ENCODE data around the gene GP9.
"Not testable (repeated sequence)": the region's sequence is repeated elsewhere in the genome, so short reads cannot be mapped to it uniquely, and the experiment has no call there.

Gene GP9

DNA sequence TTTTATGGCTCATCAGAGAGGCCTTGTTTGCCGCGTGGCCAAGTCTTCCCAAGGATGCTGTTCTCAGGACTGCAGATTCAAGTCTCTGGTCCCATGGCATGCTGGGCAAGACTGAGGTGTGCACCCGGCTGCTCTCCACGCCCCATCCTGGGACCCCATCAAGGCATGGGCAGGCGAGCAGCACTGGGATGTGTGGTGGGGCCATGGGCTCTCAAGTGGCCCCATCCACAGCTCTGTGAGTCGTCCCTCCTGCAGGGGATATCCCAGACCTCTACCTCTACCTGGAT is 13.1 kb upstream of the GP9 start:
- no peak overlapping the region for H3K4me3 ChIP-seq (ENCODE audit: low read depth, low read length)

DNA sequence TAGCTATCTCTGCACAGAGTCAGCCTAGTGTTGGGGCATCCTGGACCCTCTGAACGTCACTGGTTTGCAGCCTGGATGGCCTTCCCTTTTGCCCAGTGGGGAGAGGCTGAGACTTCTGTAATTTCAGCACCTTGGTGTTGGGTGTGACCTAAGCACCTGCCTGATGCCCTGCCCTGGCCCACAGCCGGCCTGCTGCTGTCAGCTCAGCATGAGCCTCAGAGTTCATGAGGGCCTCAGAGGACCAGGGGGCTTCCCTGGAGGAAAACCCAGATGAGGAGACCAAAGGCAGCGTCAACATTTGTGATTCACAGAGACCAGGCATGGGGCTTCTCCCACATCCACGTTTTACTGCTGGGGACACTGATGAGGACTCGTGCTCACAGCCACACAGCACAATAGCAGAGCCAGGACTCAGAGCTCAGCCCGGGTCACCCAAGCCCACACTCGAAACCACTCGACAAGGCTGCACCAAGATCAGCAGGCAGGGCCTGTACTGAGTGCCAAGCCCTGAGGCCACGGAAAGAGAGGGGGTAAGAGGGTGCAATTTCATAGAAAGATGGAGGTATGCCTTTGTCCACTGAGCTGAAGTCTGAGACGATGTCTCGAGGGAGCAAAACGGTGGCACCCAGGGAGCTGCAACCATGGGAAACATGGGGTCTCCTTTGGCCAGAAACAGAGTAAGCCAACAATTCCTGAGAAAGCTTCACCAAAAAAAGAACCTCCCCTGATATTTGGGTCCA is 9.9 kb upstream of the GP9 start:
- no peak overlapping the region for H3K4me3 ChIP-seq (ENCODE audit: low read depth, low read length)

DNA sequence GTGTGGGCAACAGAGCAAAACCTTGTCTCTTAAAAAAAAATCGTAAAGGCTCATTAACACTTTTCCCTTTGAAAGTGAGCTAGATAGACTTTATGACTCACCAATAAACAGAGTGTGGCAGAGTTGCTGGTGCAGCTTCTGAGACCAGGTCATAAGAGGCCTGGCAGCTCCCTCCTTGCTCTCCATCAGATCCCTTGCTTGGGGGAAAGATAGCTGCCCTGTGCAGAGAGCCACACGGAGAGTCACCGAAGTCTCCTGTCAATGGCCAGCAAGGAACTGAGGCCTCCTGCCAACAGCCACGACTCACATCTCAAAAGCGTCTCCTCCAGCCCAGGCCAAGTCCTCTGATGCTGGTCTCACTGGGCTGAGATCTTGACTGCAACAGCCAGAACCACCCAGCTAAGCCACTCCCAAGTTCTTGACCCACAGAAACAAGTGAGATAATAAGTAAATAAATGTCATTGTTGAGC is 8.7 kb upstream of the GP9 start:
- H3K4me3 ChIP-seq (ENCODE audit: low read depth, low read length), result no peak overlapping the region

DNA sequence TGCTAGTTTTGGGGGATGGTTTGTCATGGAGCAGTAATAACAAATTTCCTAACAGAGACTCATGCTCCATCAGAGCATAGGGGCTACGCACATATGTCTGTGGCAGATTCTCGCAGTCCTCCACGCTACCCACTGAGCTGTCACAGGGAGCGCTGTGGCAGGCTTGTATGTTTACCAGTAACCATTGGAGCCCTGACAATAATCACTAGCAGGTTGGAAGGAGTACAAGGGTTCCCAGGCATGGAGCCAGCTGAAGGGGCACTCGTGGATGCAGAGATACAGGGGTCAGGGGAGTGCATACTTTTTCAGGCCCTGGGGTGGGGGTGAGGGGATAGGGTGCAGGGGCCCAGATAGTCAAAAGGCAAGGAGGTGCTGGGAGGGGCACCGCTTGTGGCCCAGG is 7.9 kb upstream of the GP9 start:
- H3K4me3 ChIP-seq (ENCODE audit: low read depth, low read length), result no peak overlapping the region

DNA sequence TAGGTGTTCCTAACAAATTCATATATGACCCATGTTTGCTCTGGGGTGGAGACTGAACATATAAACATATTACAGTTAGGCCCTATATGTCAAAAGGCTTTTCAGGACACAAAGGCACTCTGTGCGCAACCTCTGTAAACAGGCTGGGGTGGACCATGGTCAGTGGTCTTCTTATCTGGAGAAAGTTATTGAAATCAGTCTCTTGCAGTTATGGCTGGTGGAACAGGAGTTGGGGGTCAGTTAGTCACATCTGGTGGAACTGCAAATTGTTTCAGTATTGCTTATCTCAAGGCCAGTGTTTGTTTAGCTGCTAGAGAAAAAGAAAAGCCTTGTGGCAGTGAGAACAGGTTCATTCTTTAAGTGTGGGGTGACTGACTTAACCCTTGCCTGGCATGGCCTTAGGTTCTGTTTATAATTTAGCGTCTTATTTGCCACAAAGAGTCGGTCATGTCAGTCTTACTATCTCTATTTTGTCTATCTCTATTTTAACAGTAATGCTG is 5.9 kb upstream of the GP9 start:
- no peak overlapping the region for H3K4me3 ChIP-seq (ENCODE audit: low read depth, low read length)

DNA sequence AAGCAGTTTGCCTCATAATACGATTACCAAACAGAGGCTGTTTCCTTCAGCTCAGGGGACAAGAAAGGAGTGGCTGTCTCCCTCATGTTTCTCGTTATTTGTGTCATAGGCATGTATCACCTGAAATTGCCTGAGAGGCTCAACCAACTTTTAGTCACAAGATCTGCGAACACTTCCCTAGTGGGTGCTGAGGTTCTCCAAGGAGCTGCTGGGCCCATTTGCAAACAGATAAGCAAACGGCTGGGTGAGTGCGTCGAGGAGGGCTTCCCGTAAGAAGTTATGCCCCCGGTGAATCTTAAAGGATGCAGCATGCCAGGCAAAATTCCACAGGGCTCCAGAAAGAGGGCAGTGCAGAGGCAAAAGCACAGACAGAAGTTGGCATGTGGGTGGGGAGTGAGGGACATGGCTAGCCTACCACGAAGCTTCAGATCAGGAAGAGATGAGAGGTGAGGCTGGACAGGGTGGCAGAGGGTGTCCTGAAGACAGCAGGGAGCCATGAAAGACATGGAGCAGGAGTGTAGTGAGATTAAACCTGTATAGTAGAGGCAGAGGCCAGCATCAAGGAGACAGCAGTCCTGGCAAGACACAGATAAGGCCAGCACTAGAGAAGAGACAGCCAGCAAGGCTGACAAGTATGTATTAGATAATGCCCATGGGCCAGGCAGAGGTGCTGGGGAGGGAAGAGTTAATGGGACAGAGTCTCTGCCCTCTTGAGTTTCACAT is 4.0 kb upstream of the GP9 start:
- H3K4me3 ChIP-seq (ENCODE audit: low read depth, low read length), result no peak overlapping the region

DNA sequence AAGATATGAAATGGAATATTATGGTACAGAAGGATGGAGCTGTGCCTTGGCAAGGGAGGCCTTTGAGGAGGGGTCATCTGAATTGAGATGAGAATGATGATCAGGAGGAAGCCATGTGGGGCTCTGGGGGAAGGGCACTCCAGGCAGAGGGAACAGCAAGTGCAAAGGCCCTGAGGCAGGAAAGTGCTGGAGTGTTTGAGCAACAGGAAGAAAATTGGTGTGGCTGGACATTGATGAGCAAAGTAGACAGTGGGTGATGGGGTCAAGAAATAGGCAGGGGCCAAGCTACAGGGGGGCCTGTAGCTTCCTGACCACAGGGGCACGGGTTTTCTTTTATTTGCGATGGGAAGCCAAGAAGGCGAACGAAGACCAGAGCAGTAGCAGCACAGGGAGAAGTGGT is 3.3 kb upstream of the GP9 start:
- H3K4me3 ChIP-seq (ENCODE audit: low read depth, low read length), result no peak overlapping the region

DNA sequence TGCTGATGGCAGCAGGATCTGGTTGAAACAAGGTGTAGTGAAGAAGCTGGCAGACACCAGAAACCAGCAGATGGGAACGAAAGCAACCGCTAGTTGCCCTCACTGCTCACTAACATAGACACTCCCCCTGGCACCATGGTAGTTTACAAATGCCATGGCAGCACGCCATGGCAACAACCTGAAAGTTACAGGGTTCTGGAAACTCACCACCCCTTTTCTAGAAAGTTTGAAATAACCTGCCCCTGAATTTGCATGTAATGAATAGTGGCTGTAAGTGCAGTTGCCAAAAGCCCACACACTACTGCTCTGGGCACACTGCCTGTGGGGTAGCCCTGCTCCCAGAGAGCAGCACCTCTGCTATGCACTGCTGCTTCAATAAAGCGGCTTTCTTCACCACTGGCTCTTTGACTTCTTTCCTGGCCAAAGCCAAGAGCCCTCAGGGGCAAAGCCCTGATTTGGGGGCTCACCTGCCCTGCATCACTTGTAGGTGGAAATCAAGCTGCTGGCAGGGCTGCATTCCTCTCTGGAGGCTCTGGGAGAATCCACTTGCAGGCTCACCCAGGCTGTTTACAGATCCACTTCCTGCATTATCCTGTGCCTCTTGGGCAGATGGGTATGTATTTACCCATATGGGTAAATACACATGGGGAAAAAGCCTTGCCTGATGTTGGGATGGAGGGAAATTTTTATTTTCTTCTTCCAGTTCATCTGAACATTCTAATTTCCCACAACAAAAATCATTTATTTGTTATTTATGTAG is 2.0 kb upstream of the GP9 start:
- H3K4me3 ChIP-seq (ENCODE audit: low read depth, low read length), result no peak overlapping the region

DNA sequence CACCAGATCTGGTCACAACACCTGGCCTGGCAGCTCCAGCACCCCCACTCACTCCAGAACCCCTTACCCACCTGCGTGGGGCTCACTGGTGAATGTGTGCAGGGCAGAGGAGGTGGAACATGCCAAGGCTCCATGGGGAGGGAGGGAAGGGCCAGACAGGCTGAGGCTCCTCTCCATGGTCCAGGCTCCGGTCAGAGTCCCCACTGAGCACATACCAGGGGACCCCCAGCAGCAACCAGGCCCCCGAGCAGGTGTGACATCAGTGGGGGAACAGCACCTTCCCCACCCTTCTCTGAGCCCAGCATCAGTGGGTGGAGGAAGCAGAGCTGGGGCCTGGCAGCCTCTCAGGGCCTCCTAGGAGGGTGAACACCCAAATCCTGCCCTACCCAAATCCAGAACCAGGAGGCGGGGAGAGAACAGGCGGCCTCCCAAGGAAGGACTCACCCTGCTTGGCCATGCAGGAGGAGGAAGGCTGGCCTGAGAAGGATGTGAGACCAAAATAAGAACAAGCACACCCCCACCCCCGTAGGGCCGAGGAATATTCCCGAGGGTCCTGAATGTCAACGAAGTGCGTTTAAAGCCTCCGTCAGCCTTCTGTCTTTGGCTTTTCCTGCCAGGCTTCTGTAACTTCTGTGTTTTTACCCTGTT is 1.1 kb upstream of the GP9 start:
- no peak overlapping the region for H3K4me3 ChIP-seq (ENCODE audit: low read depth, low read length)

DNA sequence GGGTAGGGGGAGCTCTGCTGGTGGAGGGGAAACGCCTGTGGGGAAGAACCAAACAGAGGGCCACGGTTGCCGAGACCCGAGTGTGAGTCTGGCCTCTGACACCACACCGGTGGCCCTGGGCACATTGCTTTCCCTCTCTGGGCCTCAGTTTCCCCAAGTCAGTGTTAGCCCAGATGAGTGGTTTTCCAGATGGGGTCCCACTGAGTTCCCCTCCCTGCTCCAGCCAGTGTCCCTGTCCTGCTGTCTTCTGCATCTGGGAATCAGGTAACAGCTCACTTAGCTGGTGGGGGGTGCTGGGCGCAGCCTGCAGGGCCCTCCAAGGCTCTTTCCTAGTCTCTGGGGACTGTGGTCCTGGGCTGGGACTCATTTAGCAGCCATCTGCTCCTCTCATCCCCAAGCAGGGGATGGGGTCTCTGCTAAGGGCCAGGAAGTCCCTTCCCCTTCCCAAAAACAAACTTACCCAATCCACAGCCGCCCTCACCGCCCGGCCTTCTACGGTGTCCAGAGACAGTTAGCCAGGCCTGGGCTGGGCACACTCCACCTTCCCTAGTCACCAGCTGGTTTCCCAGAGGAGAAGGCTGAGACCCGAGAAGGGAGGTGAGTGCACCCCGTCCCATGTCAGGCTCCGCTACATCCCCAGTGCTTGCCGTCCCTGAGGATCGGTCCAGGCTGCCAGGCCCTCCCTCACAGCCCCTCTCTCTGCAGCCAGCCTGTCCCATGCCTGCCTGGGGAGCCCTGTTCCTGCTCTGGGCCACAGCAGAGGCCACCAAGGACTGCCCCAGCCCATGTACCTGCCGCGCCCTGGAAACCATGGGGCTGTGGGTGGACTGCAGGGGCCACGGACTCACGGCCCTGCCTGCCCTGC is 676 bp downstream of the GP9 start:
- no peak overlapping the region for H3K4me3 ChIP-seq (ENCODE audit: low read depth, low read length)

DNA sequence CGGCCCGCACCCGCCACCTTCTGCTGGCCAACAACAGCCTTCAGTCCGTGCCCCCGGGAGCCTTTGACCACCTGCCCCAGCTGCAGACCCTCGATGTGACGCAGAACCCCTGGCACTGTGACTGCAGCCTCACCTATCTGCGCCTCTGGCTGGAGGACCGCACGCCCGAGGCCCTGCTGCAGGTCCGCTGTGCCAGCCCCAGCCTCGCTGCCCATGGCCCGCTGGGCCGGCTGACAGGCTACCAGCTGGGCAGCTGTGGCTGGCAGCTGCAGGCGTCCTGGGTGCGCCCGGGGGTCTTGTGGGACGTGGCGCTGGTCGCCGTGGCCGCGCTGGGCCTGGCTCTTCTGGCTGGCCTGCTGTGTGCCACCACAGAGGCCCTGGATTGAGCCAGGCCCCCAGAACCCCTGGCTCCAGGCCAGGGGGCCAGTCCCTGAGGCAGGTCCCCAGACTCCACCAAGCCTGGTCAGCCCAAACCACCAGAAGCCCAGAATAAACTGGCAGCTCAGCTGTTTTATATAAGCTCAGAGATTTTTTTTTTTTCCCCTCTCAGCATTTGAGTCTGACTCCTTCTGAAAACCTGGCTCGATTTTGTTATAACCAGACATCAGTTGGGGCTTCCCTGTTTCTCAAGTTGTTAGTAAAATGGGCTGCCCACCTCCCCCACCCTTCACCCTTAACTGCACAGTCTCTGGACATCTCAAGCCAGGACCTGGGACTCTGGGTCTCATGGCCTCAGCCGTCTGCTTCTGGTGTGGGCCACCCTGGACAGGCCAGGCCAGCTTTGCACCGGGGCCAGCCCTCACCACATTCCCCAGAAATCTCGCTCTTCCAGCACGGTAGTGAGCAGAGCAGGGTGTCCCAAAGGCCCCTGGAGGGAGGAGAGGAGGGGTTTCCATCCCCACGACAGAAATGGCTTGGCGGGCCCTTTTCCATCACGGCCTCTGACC is 1.6 kb downstream of the GP9 start:
- no peak overlapping the region for H3K4me3 ChIP-seq (ENCODE audit: low read depth, low read length)

DNA sequence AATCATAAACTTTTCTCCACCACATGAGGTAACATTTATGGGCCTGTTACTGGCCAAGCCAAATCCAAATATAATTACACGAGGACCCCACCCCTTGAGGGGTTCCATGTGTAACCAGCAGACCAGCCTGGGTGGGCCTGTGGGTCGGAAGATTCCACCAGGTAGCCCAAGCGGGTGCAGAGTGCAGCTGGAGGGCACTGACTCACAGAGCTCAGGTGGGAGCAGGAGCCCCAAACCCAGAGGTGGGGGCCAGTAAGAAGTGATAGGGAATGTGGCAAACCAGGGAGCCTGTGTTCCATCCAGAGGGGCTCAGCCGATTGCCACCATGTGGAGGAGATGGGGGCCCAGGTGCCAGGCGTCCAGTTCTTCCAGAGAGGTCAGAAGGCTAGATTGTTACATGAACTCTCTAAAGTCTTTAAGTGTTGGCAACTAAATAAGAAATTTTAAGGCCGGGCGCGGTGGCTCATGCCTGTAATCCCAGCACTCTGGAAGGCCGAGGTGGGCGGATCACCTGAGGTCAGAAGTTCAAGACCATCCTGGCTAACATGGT is 2.6 kb downstream of the GP9 start:
- no peak overlapping the region for H3K4me3 ChIP-seq (ENCODE audit: low read depth, low read length)

DNA sequence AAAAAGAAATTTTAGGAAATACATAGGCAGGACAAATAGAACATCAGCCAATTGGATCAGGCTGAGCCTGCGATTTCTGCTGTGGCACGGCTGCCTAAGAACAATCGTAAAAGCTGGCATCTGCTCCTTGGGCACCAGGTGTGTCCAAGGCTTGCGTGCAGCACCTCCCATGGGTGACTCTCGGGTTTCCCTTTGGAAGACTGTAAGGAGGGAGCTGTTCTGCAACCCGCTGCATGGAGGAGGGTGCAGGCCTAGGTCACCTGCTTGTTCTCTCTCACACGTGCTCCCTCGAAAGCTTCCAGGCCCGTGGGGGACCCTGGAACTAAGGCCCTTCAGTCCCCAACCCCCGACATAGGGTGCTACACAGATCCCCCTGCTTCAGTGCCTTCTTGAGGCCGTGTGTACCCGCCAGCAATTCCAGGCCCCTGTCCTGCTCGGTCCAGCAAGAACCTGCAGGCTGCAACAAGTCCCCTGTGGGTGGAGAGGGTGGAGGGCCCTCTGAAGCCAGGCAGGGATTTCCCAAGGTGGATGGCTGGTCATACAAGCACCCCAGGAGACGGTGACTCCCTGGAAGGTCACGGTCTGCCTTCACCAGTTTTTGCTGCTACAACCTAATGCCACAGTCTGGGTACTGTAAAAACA is 3.4 kb downstream of the GP9 start:
- H3K4me3 ChIP-seq (ENCODE audit: low read depth, low read length), result no peak overlapping the region

DNA sequence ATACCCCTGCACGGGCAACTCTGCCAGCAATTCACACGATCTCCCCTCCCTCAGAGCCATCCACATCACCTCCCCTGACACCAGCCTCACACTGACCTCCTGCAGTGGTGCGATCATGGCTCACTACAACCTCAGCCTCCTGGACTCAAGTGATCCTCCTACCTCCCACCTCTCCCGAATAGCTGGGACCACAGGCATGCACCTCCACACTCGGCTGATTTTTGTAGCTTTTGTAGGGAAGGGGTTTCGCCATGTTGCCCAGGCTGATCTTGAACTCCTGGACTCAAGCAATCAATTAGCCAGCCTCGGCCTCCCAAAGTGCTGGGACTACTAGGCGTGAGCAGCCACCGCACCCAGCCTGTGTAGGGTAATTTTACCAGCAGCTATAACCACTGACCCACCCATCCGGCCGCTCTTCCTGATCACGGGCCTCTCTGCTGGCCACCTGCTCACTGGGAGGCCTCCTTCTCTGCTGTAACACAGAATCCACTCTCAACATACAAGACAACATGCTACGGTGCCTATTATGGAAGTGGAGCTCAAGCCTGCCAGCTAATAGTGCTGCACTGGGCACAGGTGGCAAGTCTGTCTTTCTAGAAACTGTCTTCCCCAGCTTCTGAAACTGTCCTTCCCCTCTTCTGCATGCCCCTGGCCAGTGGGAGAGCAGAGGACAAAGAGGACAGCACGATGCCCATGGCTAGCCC is 4.6 kb downstream of the GP9 start:
- no peak overlapping the region for H3K4me3 ChIP-seq (ENCODE audit: low read depth, low read length)

DNA sequence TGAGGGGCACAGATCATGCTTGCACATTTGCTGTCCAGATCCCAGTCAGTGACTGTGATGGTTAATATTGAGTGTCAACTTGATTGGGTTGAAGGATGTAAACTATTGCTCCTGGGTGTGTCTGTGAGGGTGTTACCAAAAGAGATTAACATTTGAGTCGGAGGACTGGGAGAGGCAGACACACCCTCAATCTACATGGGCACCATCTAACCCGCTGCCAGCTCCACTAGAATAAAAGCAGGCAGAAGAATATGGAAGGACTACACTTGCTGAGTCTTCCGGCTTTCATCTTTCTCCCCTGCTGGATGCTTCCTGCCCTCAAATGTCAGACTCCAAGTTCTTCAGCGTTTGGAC is 5.1 kb downstream of the GP9 start:
- no peak overlapping the region for H3K4me3 ChIP-seq (ENCODE audit: low read depth, low read length)

DNA sequence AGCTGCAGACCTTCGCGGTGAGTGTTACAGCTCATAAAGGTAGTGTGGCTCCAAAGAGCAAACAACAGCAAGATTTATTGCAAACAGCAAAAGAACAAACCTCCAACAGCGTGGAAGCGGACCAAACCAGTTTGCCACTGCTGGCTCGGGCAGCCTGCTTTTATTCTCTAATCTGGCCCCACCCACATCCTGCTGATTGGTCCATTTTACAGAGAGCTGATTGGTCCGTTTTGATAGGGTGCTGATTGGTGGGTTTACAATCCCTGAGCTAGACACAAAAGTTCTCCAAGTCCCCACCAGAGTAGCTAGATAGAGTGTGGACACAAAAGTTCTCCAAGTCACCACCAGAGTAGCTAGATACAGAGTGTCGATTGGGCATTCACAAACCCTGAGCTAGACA is 7.1 kb downstream of the GP9 start:
- H3K4me3 ChIP-seq (ENCODE audit: low read depth, low read length), result not testable (repeated sequence)

DNA sequence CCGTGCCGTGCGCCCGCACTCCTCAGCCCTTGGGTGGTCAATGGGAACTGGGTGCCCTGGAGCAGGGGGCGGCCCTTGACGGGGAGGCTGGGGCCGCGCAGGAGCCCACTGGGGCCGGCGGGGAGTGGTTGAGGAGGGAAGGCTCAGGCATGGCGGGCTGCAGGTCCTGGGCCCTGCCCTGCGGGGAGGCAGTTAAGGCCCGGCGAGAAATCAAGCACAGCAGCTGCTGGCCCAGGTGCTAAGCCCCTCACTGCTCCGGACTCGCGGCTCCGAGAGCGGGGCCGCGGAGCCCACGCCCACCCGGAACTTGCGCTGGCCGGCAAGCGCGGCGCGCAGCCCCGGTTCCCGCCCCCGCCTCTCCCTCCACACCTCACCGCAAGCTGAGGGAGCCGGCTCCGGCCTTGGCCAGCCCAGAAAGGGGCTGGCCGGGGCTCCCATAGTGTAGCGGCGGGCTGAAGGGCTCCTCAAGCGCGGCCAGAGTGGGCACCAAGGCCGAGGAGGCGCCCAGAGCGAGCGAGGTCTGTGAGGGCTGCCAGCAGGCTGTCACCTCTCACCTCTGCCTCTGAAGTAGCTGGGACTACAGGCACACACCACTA is 7.8 kb downstream of the GP9 start:
- H3K4me3 ChIP-seq (ENCODE audit: low read depth, low read length), result no peak overlapping the region
